Stimulated activated CD8-positive, alpha-beta memory T cell treated with anti-CD3 and anti-CD28 coated beads, Interleukin-15, amount 100 ng/mL, for 1 hour (primary cell): ENCODE data around the gene SLC22A1.
A peak's percentile ranks its signal among the peaks of the same experiment; 100 is the strongest.
"Not testable (repeated sequence)": the region's sequence is repeated elsewhere in the genome, so short reads cannot be mapped to it uniquely, and the experiment has no call there.

Experiments used
- DNase-seq: peaks from one replicate; pipeline ENCODE4 v3.0.0-alpha.2; 2020; ENCODE audit warnings: low read depth

SLC22A1 gene

GRCh38 chr6:160137989-160138835, 16.6 kb downstream of the SLC22A1 start:
- peak; percentile 19 for DNase-seq

GRCh38 chr6:160138839-160139419, 17.3 kb downstream of the SLC22A1 start:
- DNase-seq = no peak

- DNase-seq = no peak
Observed at GRCh38 chr6:160139420-160139851, 17.8 kb downstream of the SLC22A1 start.

- DNase-seq = not testable (repeated sequence)
Observed at GRCh38 chr6:160140493-160140892, 18.9 kb downstream of the SLC22A1 start.

- no peak for DNase-seq
Observed at GRCh38 chr6:160141001-160141726, 19.5 kb downstream of the SLC22A1 start.

DNA sequence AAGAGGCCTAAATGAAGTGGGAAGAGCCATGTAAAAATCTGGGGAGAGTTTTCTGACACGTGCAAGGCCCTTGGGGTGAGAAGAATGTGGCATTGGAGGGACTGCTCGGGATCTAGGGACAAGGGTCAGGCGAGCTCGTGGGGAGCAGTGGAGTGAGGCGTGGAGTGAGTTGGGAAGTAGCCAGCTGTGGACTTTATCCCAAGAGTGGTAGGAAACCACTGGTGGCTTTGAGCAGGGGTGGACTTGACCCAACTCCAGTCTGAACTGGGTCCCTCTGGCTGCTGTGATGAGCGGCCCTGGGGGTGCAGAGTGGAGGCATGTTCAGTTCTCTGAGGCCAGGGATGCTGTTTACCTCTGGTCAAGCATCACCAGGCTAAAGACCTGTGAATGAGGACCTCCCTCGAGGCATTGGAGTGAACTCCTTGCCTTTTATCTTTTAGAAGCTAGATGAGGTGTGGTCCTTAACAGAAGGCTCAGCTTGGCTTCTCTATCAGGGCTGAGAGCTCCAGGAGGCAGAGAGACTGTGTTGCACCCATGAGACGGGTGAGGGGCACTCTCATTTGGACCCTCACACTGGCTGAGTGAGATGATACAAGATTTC, 20.6 kb downstream of the SLC22A1 start:
- no peak for DNase-seq

DNA sequence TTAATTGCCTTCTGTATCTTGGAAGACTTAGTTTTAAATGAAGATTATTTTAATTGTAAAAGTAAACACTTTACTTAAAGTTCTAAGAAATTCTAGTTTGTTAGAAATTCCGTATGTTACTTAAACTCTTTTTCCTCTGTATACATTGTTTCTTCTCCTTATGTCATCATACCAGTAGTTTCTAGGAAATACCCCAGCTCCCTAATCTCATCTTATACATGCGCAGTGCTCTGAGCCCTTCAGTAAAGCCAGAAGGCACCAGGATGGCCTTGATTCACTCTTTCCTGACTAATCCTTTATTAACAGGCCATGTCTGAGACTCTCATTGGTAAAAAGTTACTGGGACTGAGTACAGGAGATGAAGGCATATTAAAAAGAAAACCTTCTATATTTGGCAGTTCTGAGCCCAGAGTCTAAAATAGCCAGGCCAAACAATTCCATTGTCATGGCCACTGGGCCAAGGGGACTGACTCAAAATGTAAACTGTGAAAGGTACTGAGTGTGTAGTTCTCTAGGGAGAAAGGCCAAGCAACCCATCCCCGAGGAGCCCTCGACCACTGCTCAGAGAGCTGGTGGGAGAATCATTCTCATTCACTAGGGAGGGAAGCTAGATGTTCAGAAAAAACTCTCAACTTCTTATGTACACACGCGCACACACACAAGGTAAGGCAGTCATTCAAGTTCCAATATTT, 25.0 kb downstream of the SLC22A1 start:
- DNase-seq = no peak

DNA sequence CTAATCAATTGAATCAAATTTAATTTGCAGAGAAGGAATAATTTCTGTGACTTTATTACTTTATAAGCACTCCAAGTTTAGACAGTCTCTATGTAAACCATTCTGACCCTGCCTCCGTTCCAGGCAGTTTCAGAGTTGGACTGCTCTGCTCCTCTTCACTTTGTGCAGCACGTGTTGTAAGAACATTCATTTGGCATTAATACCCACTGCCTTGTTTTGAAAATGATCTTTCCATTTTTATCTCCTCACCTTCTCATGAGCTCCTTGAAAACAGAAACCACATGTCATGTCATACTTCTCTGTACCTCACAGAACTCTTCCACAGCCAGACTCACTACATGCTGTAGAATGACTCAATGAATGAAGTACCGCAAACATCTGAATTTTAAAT, 25.5 kb downstream of the SLC22A1 start:
- no peak for DNase-seq

DNA sequence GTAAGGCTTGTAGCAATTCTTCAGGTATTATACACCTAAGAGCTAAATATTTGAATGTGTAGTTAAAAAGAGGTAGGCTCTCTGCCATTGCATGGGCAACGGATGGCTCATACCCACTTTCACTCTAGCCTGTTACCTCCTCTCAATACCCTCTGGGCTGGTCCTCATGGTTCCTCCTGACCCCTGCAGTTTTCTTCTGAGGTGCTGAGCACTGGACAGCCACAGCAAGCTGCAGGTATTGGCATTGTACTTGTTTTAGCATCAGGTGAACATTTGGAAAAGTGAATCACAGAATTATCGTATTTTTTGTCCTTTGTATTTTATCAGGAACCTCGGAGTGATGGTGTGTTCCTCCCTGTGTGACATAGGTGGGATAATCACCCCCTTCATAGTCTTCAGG, 32.9 kb downstream of the SLC22A1 start:
- DNase-seq = no peak

- no peak for DNase-seq
Observed at GRCh38 chr6:160156842-160157241, 35.2 kb downstream of the SLC22A1 start.

DNA sequence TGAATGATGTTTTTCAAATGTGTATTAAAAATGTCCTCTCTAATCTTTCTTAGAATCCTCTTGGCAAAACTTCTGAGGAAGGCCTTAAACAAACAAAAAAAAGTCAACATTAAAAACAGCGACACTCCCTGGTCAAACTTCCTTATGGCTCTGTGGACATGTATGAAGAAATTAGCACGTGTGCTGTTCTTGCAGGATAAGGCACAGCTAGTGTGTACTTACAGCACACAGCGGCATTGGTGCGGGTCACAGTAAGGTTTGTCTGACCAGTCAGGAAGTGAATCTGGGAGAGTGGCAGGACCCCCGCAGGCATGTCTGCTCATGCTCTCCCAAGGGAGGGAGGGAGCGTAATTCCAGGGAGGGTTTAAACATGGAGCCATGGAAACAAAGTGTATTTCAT, 38.8 kb downstream of the SLC22A1 start:
- no peak for DNase-seq

DNA sequence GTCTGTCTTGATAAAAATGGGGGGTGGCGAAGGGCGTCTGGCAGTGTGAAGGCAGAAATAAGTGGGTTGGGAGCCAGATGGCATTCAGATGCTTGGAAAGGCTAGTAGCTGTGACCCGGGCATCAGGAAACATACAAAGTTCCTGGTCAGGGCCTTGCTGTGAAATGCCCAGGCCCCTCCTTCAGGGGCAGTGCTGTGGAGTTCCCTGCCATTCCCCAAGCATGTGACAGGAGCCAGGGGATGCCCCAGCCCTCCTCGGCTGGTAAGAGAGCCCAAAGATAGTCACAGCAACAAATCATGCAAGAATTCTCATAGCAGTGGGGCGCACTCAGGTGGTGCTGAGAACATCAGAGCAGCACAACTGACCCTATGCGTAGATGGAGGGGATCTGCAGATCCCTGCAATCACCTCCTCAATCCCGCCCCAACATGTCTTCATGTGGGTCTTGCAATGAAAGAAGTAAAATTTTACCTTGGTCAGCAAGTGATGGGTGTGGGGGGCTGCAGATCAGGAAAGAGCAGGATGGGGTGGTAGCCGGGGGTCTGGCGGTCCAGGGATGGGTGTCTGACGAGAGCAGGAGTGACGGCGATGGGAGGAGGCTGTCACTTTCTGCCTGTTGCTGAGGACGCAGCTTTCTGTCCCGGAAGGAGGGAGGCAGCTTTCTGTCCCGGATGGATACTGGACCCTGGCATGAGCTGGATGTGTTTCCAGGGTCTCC, 39.5 kb downstream of the SLC22A1 start:
- DNase-seq = no peak

DNA sequence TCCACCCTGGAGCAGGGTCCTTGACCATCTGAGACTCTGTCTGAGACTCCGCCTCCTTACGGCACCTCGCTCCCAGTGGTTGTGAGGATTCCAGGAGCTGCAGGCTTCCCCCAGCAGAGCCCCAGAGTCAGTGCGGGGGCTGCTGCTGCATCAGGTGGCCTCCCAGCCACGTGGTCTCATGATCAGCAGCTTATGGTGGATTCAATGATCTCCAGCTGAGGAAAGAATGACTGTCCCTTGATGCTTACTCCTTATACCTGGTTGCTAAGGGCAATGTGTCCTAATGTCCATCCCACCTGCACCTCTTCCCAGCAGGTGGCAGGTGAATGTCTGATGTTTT, 40.0 kb downstream of the SLC22A1 start:
- no peak for DNase-seq

- no peak for DNase-seq
Observed at GRCh38 chr6:160162030-160162566, 40.5 kb downstream of the SLC22A1 start.

DNA sequence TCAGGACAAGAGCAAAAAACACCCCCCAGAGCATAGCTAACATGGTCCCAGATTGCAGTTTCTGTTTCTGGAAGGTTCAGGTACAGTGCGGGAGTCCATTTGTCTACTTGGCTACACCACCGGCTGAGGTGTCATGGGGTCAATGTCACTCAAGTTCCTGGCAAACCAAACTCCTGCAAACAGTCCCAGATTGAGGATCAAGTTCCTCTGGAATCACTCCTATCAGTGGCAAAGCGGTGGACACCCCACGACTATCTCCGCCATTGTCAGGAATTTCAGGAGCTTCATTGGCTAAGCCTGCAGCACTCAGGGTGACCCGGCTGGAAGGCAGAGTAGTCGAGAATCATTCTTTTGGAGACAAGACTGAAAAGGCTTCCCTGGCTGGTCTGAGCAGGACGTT, 41.8 kb downstream of the SLC22A1 start:
- DNase-seq = no peak

DNA sequence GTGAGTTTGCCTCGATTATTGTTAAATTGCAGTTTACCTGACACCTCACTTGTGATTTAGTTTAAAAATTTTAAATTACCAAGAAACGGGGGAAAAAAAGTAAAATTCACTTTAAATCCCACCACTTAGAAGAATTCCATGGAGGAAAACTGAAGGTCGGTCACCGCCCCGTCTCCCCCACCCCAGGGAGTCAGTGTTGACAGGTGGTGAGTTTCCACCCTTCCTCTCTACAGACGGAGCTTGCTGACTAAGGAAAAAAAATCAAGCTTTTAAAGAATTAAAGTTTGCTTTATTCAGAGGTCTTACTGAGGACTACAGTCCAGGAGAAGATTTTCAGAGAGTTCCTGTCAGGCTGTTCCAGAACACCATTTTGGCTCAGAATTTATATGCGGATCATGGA, 42.3 kb downstream of the SLC22A1 start:
- DNase-seq = no peak

DNA sequence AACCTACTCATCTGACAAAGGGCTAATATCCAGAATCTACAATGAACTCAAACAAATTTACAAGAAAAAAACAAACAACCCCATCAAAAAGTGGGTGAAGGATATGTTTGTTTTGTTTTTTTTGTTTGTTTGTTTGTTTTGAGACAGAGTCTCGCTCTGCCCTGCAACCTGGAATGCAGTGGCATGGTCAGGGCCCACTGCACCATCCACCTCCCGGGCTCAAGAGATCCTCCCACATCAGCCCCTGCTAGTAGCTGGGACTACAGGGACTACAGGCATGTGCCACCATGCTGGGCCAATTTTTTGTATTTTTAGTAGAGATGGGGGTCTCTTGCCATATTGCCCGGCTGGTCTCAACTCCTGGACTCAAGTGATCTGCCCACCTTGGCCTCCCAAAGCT, 44.3 kb downstream of the SLC22A1 start:
- DNase-seq = not testable (repeated sequence)

GRCh38 chr6:160167604-160168399, 46.2 kb downstream of the SLC22A1 start:
- no peak for DNase-seq

GRCh38 chr6:160170018-160170680, 48.5 kb downstream of the SLC22A1 start:
- no peak for DNase-seq

DNA sequence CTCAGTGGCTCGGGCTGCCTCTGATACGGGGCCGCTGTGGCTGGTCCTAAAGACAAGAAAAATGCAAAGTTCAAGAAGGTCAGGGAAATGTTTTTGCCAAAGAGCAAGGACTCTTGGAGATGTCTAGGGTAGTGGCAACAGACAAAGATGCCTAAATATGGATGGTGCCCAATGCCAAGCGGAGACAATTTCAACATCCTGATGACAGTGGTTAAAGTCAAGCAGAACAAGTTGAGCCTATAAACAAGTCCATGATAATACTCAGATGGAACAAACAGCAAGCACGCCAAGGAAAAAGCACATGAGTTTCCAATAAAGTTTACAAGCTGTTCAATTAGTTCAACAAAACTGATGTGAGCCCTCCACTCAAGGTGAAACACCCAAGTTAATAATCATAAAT, 51.1 kb downstream of the SLC22A1 start:
- no peak for DNase-seq
